ENCODE results near the gene SEC14L2.
"Not testable (repeated sequence)": the region's sequence is repeated elsewhere in the genome, so short reads cannot be mapped to it uniquely, and the experiment has no call there.

The SEC14L2 gene

GRCh38 chr22:30402766-30403104, 5.9 kb downstream of the SEC14L2 start:
- not testable (repeated sequence) for DNase-seq

- DNase-seq = no peak
These were observed 7.5 kb downstream of the SEC14L2 start for GRCh38 chr22:30404307-30404706.

- no peak for DNase-seq
These were observed 8.9 kb downstream of the SEC14L2 start for GRCh38 chr22:30405731-30406130.

GRCh38 chr22:30406400-30406799, 9.6 kb downstream of the SEC14L2 start:
- no peak for DNase-seq

DNA sequence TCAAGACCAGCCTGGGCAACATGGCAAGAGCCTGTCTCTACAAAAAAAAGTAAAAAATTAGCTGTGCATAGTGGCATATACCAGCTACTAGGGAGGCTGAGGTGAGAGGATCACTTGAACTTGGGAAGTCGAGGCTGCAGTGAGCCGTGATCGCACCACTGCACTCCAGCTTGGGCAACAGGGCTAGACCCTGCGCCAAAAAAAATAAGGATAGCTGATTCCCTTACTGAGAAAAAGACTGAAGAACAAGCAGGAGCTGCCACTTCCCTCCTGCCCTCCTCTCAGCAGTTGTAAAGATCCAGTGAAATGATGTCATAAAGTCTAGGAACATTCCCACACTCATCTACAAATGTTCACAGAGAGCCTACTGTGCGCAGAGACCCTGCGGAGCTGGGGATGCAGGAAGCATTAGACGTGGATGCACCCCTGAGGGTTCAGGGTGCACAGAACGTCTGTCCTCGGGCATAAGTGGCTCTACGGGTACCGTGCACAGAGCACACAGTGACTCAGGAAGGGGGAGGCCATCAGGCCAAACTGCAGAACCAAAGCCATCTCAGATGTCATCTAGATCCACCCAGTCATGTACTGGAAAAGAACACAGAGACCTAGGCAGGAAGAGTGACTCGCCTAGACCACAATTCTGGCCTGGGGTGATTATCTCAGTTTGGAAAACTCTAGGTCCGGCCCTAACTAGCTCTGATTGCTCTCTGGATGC, 11.7 kb downstream of the SEC14L2 start:
- DNase-seq = no peak

DNA sequence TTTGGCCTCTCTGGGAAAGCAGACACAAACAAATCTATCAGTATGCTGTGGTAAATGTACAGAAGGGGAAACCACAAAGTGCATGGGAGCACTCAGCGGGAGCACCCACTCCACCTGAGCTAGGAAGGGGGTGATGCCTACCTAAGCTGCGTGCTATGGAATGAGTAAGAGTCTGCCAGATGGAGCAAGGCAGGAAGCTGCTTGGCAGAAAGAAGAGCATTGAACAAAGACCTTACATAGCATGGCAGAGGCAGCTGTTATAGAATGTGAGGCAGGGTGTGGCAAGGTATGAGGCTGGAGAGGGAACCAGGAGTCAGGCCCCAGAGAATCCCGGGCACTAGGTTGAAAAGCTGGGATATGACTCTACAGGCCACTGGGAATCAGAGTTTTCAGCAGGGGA, 15.0 kb downstream of the SEC14L2 start:
- no peak for DNase-seq

DNA sequence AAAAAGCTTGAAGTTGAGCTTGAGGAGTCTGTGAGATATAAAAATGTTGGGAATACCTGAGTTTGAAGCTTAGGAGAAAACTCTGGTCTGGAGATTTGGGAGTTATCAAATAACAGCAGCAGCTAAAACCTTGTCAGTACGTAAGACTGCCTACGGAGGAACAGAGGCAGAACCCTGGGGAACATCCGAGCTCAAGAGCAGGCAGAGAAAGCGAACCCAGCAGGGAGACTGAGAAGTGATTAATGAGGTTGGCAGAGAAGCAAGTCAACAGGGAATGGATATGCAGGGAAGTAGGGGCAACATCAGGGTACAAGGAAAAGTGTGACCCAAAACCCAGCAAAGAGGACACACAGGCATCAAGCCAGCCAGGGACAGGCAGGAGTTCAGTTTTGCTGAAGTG, 16.2 kb downstream of the SEC14L2 start:
- DNase-seq = no peak

DNA sequence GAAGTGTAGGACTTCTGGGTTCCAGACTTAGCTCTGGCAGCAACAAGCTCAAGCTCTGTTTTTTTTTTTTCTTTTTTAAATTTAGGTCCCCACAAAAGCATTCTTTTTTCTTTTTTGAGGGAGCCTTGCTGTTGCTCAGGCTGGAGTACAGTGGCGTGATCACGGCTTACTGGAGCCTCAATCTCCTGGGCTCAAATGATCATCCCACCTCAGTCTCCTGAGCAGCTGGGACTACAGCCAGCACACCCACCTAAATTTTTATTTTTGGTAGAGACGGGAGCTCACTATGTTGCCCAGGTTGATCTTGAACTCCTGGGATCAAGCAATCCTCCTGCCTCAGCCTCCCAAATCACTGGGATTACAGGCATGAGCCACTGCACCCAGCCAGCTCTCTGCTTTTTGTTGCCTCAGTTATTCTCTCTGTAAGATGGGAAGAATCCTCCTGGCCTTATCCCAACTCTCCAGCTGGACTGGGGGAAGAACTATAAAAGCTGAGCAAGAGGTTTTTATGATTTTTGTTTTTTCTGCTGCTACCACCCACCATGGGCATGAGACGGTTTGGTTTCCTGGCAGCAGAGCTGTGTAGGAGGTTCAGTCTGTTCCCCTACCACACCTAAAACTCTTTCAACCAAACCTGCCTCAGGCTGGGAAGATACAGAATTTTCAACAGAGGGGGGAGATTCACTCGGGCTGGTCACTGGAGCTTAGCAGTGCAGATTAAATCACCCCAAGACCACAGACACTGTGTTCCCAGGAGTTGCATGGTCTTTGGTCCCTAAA, 17.1 kb downstream of the SEC14L2 start:
- DNase-seq = peak in 14 of 58 donors; percentile 12 to 72 (median 32)

DNA sequence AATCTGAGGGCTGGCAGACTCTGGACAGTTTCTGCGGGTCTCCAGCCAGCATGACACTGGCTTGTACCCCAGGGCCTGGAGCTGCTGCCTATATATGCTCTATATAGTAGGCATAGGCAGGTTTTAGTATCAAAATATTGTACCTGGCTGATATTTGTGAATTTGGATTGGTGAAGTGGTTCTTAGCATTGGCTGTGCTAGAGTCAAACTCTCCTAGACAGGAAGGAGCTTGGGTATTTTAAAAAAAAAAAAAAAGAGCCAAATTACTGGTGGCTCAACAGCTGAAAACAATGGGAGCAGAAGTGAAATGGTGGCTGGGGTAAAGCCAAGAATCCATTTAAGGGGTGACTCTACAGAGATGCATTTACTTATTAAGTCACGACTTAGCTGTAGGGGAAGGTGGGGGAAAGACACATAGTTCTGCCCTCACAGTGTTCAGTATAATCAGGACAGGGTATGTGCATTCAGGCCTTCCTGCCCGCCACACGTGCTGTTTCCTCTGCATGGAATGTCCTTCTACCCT, 17.8 kb downstream of the SEC14L2 start:
- DNase-seq = no peak

DNA sequence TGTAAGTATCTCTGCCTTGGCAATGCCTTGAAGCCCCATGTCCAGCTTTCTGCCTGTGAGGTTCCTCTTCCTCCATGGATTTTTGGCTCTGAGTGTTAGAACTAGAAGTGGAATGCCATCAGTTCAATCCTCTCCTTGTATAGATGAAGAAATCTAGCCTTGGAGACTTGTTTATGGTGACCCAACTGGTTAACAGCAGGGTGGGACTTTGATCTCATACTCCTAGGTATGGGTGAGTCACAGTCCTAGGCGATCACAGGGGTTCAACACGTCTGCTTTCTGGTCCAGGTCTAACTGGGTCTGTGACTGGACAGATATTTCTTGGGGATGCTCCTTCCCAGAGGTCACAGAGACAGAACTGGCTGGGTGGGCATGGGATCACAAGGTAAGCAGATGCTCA, 19.6 kb downstream of the SEC14L2 start:
- DNase-seq = no peak

DNA sequence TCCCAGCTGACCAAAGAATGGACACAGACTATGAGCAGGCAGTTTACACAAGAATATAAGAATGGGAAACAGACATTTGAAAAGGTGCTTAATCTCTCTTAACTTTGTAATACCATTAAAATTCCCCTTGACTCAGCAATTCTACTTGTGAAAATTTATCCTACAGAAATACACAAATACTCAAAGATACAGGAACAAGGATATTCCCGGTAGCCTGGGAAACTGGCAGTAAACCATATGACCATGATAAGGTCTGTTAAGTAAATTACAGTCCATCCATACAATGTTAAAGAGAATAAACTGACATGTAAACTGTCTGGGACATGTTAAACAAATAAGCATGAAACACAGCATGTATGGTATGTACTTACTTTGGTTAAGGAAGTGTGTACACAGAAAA, 20.0 kb downstream of the SEC14L2 start:
- no peak for DNase-seq

DNA sequence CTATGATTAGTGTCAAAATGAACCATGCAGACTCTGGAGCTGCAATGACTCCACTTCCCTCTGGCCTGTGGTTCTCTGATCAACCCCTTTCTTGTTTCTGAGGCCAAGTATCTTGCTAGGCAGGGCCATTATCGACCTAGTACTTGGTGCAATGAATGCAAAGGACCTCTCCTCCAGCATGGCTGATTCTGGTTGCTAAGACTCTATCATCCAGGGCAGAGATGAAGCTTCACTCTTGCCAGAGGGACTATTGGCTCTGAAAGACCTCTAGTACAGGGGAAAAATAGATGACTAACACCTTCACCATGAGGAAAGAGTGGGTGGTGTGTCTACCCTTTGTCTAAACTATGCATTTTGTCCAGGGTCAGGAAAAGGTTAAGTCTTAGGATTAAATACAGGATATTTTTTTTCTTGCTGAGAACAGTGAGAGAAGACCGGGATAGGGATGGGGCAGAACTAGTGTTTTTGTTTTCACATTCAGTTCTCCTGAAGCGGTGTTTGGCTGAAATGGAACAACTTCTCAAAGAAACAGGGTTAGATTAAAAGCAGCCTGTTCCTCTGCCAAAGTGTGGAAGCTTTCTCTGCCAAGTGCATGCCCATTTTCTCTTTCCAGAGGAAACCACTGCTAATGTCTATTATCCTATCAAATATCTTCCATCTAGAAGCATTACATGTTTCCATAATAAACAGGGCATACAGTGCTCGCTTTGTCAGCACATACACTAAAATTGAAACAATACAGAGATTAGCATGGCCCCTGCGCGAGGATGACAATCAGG, 23.7 kb downstream of the SEC14L2 start:
- peak in 6 of 58 donors; percentile 5 to 57 (median 28) for DNase-seq

DNA sequence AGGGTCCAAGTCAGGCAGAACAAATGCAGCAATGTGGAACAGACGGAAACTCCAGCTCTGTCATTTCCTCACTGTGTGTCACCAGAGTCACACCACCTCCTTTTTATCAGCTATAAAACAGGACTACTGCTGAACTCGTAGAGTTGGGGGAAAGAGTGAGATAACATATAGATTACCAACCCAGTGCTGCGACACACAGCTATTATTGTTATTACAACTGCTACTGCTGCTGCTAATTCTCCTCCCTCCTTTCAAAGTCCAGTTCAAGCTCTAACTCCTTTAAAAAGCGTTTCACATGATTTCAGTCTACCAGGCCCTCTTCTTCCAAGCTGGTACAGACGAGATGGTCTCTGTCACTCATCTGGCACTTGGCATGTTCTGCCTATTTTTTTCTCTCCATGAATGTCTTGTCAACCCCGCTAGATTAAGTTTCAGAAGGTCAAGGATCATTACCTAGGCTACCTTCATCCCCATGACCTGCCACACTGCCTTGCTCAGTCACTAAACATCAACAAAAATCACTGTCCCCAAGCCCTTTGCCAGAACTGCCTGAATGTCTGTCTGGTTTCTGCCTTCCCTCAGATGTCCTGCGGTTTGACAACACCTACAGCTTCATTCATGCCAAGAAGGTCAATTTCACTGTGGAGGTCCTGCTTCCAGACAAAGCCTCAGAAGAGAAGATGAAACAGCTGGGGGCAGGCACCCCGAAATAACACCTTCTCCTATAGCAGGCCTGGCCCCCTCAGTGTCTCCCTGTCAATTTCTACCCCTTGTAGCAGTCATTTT, 25.1 kb downstream of the SEC14L2 start:
- DNase-seq = no peak

GRCh38 chr22:30422481-30423300, 25.9 kb downstream of the SEC14L2 start:
- DNase-seq = peak in 53 of 58 donors; percentile 34 to 90 (median 66)

DNA sequence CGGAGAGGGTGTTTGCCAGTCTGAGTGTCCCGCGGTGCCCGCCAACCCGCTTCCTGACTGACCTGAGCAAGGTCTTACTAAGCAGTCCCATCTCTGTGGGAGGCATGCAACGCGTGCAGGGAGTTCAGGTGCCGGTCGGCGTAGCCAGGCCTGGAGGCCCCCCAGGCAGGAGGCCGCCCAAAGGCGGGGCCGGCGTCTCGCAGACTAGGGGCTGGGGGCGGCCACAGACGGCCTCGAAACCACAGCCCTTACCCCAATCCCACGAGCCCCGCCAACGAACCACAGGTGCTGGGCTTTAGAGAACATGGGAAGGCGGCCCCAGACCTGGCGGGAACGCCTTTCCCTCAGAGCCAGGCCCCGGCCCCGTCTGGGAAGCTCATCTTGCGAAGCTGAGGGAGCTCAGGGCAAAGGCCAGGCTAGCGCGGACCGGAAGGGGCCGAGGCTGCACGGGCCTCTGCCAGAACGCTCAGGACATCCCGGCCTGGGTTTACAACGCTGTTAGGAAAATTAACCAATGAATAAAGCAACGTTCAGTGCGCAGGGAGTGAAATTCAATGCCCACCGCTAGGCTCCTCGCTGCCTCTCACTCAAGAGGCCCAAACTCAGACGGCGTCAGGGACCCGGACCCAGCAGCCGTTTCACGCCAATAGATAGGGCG, 26.6 kb downstream of the SEC14L2 start:
- peak in 16 of 58 donors; percentile 55 to 82 (median 70) for DNase-seq

DNA sequence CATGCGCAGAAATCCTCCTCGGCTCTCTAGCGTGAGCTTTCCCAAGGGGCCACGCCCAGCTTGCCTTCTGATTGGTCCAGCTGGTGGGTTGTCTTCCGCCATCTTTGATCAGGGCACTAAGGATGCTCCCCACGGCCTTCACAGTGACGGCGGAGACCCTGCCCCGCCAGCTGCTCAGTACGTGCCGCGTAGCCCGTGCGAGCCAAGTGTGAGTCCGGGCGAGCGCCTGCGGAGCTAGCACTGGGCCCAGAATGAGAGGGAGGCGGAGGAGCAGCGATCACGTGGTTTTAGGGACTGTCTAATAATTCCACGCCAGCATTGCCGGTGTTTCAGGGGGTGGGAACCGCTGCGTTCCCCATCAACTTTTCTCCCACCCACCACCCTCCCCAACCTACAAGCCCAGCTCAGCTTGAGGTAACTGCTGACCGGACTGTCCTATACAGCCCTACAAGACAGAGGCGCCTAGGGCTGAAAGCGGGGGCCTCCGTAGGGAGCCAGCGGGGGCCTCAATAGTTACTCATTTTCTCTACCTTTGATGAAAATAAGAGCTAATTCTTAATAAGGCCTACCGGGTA, 27.2 kb downstream of the SEC14L2 start:
- DNase-seq = peak; percentile 88 to 100 (median 99)

DNA sequence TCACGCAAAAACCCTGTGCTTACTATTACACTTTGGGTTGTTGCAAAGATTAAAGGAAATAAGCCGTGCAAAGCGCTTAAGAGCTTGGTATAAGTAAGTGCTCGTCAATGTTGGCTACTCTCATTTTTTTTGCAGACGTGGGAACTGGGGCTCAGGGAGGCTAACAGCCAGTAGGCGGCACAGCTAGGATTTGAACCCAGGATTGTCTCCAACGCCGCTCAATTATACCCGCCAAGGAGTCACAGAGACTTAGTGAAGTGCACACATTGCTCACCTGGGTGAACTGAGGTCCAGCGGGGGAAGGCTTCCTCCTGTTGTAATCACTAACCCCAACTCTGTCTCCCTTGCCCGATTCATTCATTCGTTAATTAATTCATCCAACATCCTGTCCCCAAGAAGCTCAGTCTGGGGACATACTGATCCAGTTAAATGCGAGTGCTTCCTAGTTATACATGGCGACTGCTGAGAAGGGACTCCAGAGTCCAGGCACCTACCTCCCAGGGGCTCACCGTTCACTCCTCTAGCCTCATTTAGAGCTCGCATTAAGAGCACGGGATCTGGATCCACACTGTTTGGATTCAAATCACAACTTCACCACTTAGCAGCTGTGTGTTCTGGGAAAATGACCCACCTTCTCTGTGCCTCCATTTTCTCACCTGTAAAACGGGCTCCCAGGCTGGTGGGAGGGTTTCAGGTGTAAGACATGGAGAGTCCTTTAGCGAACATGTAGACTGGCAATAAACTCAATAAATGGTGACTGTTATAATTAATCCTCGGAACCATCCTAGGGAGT, 27.9 kb downstream of the SEC14L2 start:
- DNase-seq = peak in 14 of 58 donors; percentile 15 to 69 (median 40)

DNA sequence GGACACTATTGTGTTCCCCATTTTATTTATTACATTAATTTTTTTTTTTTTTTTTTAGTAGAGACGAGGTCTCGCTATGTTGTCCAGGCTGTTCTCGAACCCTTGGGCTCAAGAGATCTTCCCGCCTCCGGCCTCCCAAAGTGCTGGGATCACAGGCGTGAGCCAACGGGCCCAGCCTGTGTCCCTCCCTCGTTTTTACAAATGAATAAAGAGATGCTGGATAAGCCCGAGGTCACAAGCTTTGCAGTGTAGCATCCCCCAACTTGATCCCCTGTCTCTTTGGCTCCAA, 28.5 kb downstream of the SEC14L2 start:
- no peak for DNase-seq

Data from anterior cingulate cortex (tissue), 58 donors.